PC-9 (cell line): ENCODE results near the gene LMCD1. TPM values are rescaled to one million over a fixed set of nuclear protein-coding genes. Genes with fewer than 3 reads are reported as not detected.

ENCODE experiments used
- BruUV-seq: library from RNA; stranded (reverse); fragments of 400-500 nt; replicated peaks from 2 replicates; lab custom pipeline; 2021; lab: Mats Ljungman, UMichigan
- CTCF ChIA-PET: fragments of 300-600 bp; sonication (Branson Sonifier 250); formaldehyde crosslinking; loops from one replicate; lab custom pipeline; 2022; ENCODE audit warnings: antibody characterized with exemption; lab: Charles Lee
- POLR2A ChIA-PET: fragments of 300-600 bp; sonication (Branson Sonifier 250); formaldehyde crosslinking; loops from one replicate; lab custom pipeline; 2022; ENCODE audit warnings: antibody characterized with exemption; ENCODE audit not compliant: unreplicated experiment; lab: Charles Lee
- DNase-seq, 2 experiments: peaks; one replicate each; pipeline versions ENCODE4 v3.0.0 to v3.0.0-alpha.2; 2015 to 2022; ENCODE audit warnings: mixed read lengths in 1 of 2
- H2AFZ ChIP-seq: fragments of 200-600 bp; sonication (generic); 2 replicates; pipeline ENCODE4 v1.8.1; 2017; ENCODE audit warnings: antibody characterized with exemption
- H3F3A ChIP-seq: fragments of 200-600 bp; sonication (generic); 2 replicates; pipeline ENCODE4 v1.8.1; 2017; ENCODE audit warnings: antibody characterized with exemption, mild to moderate bottlenecking, low read depth; ENCODE audit not compliant: insufficient read depth
- H3K27ac ChIP-seq: fragments of 200-600 bp; sonication (generic); 2 replicates; pipeline ENCODE4 v1.6.1; 2016; ENCODE audit warnings: mixed run types
- H3K27me3 ChIP-seq: fragments of 200-600 bp; sonication (generic); 2 replicates; pipeline ENCODE4 v1.6.1; 2016; ENCODE audit warnings: low read depth, mixed run types; ENCODE audit not compliant: insufficient read depth
- H3K36me3 ChIP-seq: fragments of 200-600 bp; sonication (generic); 2 replicates; pipeline ENCODE4 v1.6.1; 2016; ENCODE audit warnings: low read depth, mixed run types
- H3K4me1 ChIP-seq: fragments of 200-600 bp; sonication (generic); replicated peaks from 2 replicates; pipeline ENCODE4 v1.6.1; 2016; ENCODE audit warnings: mixed run types; ENCODE audit not compliant: insufficient read depth
- H3K4me2 ChIP-seq: fragments of 200-600 bp; sonication (generic); 2 replicates; pipeline ENCODE4 v1.6.1; 2017; ENCODE audit warnings: mixed run types
- H3K4me3 ChIP-seq: fragments of 200-600 bp; sonication (generic); 2 replicates; pipeline ENCODE4 v1.6.1; 2016; ENCODE audit warnings: mixed run types
- H3K79me2 ChIP-seq: fragments of 200-600 bp; sonication (generic); 2 replicates; pipeline ENCODE4 v1.6.1; 2017; ENCODE audit warnings: low read depth, mixed run types
- H3K9me2 ChIP-seq: fragments of 200-600 bp; sonication (generic); 2 replicates; pipeline ENCODE4 v1.8.1; 2017; ENCODE audit warnings: mild to moderate bottlenecking; ENCODE audit not compliant: insufficient read depth
- H3K9me3 ChIP-seq: fragments of 200-600 bp; sonication (generic); 2 replicates; pipeline ENCODE4 v1.8.1; 2016; ENCODE audit warnings: low read depth; ENCODE audit not compliant: insufficient read depth
- H4K20me1 ChIP-seq: fragments of 200-600 bp; sonication (generic); 2 replicates; pipeline ENCODE4 v1.8.1; 2017; ENCODE audit not compliant: insufficient read depth
- EZH2 ChIP-seq: fragments of 200-600 bp; sonication (generic); IDR thresholded peaks from 2 replicates; pipeline ENCODE4 v1.8.0; 2017; ENCODE audit warnings: antibody characterized with exemption, low read depth
- intact Hi-C: fragments of 100-400 bp; cut with micrococcal nuclease; formaldehyde crosslinking; loops from one replicate; pipeline ENCODE4 v1.10.0; 2022; ENCODE audit not compliant: unreplicated experiment
- total RNA-seq: library from RNA; stranded (reverse); gene quantifications from 2 replicates; pipeline ENCODE4 v1.2.3, GENCODE V29; 2021
- TF ChIP-seq, protein P1 (sequence below): fragments of 200-600 bp; sonication (generic); conservative IDR thresholded peaks from 2 replicates; pipeline ENCODE4 v1.6.1; 2017; ENCODE audit warnings: mixed run types, antibody characterized with exemption, mild to moderate bottlenecking, moderate library complexity

The LMCD1 gene
- total RNA-seq, 1 experiment from 2014 or later = 10.3 TPM

DNA sequence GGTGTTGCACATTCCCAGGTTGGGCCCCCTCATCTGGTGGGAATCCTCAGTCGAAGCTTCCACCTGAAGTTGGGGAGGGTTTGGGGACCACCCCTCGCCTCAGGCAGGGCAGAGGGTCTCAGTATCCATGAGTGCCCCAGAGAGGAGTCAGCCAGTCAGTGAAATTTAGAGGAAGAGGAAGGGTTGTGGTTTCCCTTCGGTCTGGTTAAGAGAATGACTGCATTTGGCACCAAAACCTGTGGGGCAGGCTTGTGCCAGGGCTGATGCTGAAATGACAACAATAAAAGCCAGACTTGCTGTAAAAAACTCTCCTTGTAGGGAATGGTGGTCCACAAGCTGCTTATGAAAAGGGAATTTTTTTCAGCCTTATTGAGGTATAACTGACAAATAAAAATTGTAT is 22.6 kb downstream of the LMCD1 start:
- DNase-seq = no peak
- H3K4me3 ChIP-seq = no peak overlapping the region
- no peaks in the 10 kb centered on the region for H3K9me3 ChIP-seq
- H3K27ac ChIP-seq = no peak overlapping the region
- no TSS peak for BruUV-seq
- intact Hi-C loops = no loop called here
- H3K4me1 ChIP-seq = no peaks in the 10 kb centered on the region
- no peaks in the 10 kb centered on the region for H4K20me1 ChIP-seq
- TF ChIP-seq EZH2 = no peak
- TF ChIP-seq, protein P1, sequence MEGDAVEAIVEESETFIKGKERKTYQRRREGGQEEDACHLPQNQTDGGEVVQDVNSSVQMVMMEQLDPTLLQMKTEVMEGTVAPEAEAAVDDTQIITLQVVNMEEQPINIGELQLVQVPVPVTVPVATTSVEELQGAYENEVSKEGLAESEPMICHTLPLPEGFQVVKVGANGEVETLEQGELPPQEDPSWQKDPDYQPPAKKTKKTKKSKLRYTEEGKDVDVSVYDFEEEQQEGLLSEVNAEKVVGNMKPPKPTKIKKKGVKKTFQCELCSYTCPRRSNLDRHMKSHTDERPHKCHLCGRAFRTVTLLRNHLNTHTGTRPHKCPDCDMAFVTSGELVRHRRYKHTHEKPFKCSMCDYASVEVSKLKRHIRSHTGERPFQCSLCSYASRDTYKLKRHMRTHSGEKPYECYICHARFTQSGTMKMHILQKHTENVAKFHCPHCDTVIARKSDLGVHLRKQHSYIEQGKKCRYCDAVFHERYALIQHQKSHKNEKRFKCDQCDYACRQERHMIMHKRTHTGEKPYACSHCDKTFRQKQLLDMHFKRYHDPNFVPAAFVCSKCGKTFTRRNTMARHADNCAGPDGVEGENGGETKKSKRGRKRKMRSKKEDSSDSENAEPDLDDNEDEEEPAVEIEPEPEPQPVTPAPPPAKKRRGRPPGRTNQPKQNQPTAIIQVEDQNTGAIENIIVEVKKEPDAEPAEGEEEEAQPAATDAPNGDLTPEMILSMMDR = no peak
- no peaks in the 10 kb centered on the region for H3K27me3 ChIP-seq
- H3K79me2 ChIP-seq = no peaks in the 10 kb centered on the region
- H3K36me3 ChIP-seq = no peaks in the 10 kb centered on the region
- 0 out of 2 replicates have a peak, but pooled peaks cover 3% of the 10 kb centered on the region for H3F3A ChIP-seq
- H2AFZ ChIP-seq = no peak overlapping the region
- POLR2A ChIA-PET = no interaction called here
- CTCF ChIA-PET = no interaction called here
- no peak overlapping the region for H3K4me2 ChIP-seq
- no peaks in the 10 kb centered on the region for H3K9me2 ChIP-seq

DNA sequence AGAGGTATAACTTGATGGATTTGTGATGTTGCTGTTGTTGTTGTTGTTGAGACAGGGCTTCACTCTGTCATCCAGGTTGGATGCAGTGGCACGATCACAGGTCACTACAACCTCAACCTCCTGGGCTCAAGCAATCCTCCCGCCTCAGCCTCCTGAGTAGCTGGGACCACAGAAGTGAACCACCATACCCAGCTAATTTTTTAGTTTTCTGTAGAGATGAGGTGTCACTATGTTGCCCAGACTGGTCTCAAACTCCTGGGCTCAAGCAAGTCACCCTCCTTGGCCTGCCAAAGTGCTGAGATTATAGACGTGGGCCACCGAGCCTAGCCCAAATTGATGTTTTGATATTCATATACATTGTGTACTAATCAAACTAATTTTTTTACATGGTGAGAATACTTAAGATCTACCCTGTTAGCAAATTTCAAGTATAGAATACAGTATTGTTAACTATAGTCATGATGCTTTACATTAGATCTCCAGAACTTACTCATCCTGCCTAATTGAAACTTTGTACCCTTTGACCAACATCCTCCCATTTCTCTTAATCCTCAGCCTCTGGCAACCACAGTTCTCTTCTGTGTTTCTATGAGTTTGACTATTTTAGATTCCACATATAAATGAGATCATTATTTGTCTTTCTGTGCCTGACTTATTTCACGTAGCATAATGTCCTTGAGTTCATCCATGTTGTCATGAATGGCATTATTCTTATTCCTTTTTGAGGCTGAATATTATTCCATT is 23.2 kb downstream of the LMCD1 start:
- H3K9me3 ChIP-seq = no peaks in the 10 kb centered on the region
- BruUV-seq = no TSS peak
- DNase-seq = no peak
- no peaks in the 10 kb centered on the region for H3K36me3 ChIP-seq
- TF ChIP-seq, protein P1 = no peak
- no peak for TF ChIP-seq EZH2
- no peaks in the 10 kb centered on the region for H3K79me2 ChIP-seq
- POLR2A ChIA-PET = no interaction called here
- 0 out of 2 replicates have a peak, but pooled peaks cover 3% of the 10 kb centered on the region for H3F3A ChIP-seq
- intact Hi-C loops = no loop called here
- no peaks in the 10 kb centered on the region for H3K9me2 ChIP-seq
- H3K27me3 ChIP-seq = no peaks in the 10 kb centered on the region
- CTCF ChIA-PET = no interaction called here
- no peak overlapping the region for H3K27ac ChIP-seq
- no peak overlapping the region for H3K4me3 ChIP-seq
- 0 out of 2 replicates have a peak, but pooled peaks cover 1% of the 10 kb centered on the region for H3K4me1 ChIP-seq
- H2AFZ ChIP-seq = no peak overlapping the region
- no peak overlapping the region for H3K4me2 ChIP-seq
- no peaks in the 10 kb centered on the region for H4K20me1 ChIP-seq

DNA sequence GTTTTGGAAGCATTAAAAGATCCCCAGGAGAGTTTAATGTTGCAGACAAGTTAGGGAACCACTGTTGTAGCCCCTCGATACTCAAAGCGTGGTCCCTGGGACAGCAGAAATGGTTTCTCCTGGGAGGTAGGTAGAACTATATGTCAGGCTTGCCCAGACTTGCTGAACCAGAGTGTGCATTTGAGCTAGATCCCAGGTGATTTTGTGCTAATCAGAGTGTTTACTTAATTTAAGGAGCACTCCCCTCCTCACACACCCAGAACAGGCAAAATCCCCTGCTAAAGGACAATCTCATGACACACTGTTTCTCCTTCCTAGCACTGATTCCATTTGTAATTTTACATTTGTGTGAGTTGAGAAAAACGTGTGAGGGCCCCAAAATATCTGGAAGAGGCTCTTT is 24.3 kb downstream of the LMCD1 start:
- Histone ChIP-seq H3K79me2 (no peaks in the 10 kb centered on the region), H3F3A (0 out of 2 replicates have a peak, but pooled peaks cover 3% of the 10 kb centered on the region), H3K36me3 (no peaks in the 10 kb centered on the region), H3K9me2 (no peaks in the 10 kb centered on the region), H2AFZ (no peak overlapping the region), H3K9me3 (no peaks in the 10 kb centered on the region), H3K4me2 (no peak overlapping the region), H3K4me1 (0 out of 2 replicates have a peak, but pooled peaks cover 8% of the 10 kb centered on the region), H3K4me3 (no peak overlapping the region), H4K20me1 (no peaks in the 10 kb centered on the region), H3K27me3 (no peaks in the 10 kb centered on the region), H3K27ac (no peak overlapping the region)
- ChIA-PET POLR2A (no interaction called here), CTCF (no interaction called here)
- intact Hi-C loops = no loop called here
- no TSS peak for BruUV-seq
- no peak for DNase-seq
- TF ChIP-seq, protein P1 = no peak
- no peak for TF ChIP-seq EZH2
